Esophagus squamous epithelium (tissue), 5 donors: Measurements from ENCODE around the gene ZNF711. TPM values are rescaled to one million over a fixed set of nuclear protein-coding genes. Genes with fewer than 3 reads are reported as not detected.
"Not testable (repeated sequence)": the region's sequence is repeated elsewhere in the genome, so short reads cannot be mapped to it uniquely, and the experiment has no call there.

Experiments used
- DNase-seq: peaks from one replicate; lab custom pipeline; 2025; lab: John Stamatoyannopoulos, UW
- H3K27ac ChIP-seq, 4 donors: fragments of 200-600 bp; sonication (generic); one replicate each; pipeline ENCODE4 v1.5.1; 2016 to 2019; ENCODE audit warnings: mild to moderate bottlenecking in 1 of 4
- H3K27me3 ChIP-seq, 4 donors: fragments of 200-600 bp; sonication (generic); 1 replicate in 3 of 4; 2 replicates in 1 of 4; pipeline versions ENCODE4 v1.5.1 to v1.6.0; 2017 to 2021; ENCODE audit warnings: antibody characterized with exemption in 1 of 4
- H3K36me3 ChIP-seq, 3 donors: fragments of 200-600 bp; sonication (generic); one replicate each; pipeline ENCODE4 v1.5.1; 2016 to 2019
- H3K4me1 ChIP-seq, 3 donors: fragments of 200-600 bp; sonication (generic); one replicate each; pipeline ENCODE4 v1.5.1; 2017 to 2019
- H3K4me3 ChIP-seq, 4 donors: fragments of 200-600 bp; sonication (generic); 1 replicate in 3 of 4; 2 replicates in 1 of 4; pipeline ENCODE4 v1.5.1; 2016 to 2019; ENCODE audit warnings: mild to moderate bottlenecking in 2 of 4, moderate library complexity in 1 of 4
- H3K9me3 ChIP-seq, 3 donors: fragments of 200-600 bp; sonication (generic); one replicate each; pipeline ENCODE4 v1.5.1; 2016 to 2019
- POLR2A ChIP-seq, 4 donors: fragments of 450-650 bp; IDR thresholded peaks; one replicate each; pipeline ENCODE4 v1.6.1; 2017; ENCODE audit warnings: antibody characterized with exemption in 4 of 4, mild to moderate bottlenecking in 4 of 4, moderate library complexity in 3 of 4
- WGBS, 2 donors: methylation state at CpG; one replicate each; pipeline ENCODE4 v1.1.5; 2018; 5-methylcytosine and 5-hydroxymethylcytosine counted together
- intact Hi-C: fragments of 100-400 bp; cut with DNase I; formaldehyde crosslinking; loops from one replicate; pipeline ENCODE4 v1.15.0; 2022
- total RNA-seq, 4 donors: library from RNA; depleted of rRNA; stranded (reverse); fragments of >200 nt; gene quantifications; one replicate each; pipeline ENCODE4 v1.1.0, GENCODE V29; 2016
- TF ChIP-seq, protein P1 (sequence below), 6 experiments: fragments of 450-650 bp in 4 of 6; fragments of 200-600 bp in 2 of 6; sonication (generic) in 2 of 6; IDR thresholded peaks; one replicate each; pipeline ENCODE4 v1.5.1; 2016 to 2019; ENCODE audit warnings: antibody characterized with exemption in 6 of 6, mild to moderate bottlenecking in 4 of 6, moderate library complexity in 4 of 6
- donor health status: DM: yes; HTN: yes; CAD: no.

The ZNF711 gene
- total RNA-seq, 4 donors from 2014 or later: 0.80 to 2.9 (median 1.7) TPM

DNA sequence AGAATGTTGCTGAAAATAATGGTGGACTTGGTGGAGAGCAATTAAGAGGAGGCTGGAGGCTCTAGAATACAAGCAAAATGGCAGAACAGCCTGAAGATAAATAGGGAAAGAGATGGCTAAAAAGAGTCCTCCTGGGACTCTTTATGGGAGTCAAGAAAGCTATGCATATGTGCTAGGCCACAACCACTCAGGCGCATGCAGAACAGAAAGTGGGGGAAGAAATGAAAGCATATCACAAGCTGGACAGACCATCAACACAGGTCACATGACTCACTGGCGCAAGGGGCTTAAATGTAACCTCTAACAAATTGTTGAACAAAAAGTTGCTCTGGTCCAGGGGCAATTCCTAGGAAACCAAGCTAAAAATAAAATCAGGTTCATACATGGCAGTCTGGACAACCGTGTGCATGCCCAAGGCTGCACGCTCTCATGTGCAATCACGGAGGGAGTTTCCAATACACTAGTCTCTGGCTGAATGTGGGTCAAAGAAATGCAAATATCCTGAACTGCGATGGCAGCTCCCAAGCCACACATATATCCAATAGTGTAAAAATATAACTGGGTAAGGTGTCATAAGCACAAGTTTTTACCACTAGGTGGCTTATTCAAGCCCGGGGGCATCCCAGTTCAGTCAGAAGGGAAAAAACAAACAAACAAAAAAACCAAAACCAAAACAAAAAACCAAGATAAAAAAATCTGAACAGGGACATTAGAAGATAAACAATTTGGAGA is 45.4 kb downstream of the ZNF711 start:
- no peaks in the 10 kb centered on the region for H3K36me3 ChIP-seq
- DNase-seq: no peak
- no peak overlapping the region for H3K27ac ChIP-seq
- intact Hi-C loops: no loop called here
- H3K4me3 ChIP-seq: no peak overlapping the region
- 69 to 93% methylated on average over 6 to 7 of the region's 7 CpGs for WGBS, 2 donors
- H3K9me3 ChIP-seq: peaks cover 0 to 8% (median 0%) of the 10 kb centered on the region in 3 donors
- no peaks in the 10 kb centered on the region for H3K27me3 ChIP-seq
- TF ChIP-seq, protein P1, sequence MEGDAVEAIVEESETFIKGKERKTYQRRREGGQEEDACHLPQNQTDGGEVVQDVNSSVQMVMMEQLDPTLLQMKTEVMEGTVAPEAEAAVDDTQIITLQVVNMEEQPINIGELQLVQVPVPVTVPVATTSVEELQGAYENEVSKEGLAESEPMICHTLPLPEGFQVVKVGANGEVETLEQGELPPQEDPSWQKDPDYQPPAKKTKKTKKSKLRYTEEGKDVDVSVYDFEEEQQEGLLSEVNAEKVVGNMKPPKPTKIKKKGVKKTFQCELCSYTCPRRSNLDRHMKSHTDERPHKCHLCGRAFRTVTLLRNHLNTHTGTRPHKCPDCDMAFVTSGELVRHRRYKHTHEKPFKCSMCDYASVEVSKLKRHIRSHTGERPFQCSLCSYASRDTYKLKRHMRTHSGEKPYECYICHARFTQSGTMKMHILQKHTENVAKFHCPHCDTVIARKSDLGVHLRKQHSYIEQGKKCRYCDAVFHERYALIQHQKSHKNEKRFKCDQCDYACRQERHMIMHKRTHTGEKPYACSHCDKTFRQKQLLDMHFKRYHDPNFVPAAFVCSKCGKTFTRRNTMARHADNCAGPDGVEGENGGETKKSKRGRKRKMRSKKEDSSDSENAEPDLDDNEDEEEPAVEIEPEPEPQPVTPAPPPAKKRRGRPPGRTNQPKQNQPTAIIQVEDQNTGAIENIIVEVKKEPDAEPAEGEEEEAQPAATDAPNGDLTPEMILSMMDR (IDR thresholded peaks at IDR 0.05): no peak
- no peak for TF ChIP-seq POLR2A (IDR thresholded peaks at IDR 0.05)
- no peaks in the 10 kb centered on the region for H3K4me1 ChIP-seq

DNA sequence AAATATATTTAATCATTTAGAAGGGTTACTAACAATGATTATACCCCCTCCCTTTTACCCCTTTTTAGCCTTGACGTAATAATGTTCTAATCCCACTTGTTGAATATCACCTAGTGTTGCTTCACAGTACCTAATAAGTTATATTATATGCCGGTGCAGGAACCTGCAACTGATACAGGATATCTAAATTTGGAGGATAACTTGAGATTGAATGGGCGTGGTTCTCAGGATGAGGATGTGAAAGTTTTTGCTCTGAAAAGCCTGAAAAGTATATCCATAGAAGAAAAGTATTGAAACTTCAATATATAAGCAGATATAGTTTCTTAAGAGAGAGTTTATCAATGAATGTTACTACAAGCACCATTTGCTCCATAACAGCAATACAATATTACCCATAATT is 59.8 kb downstream of the ZNF711 start:
- no peaks in the 10 kb centered on the region for H3K9me3 ChIP-seq
- TF ChIP-seq, protein P1 (IDR thresholded peaks at IDR 0.05): no peak
- no peak for TF ChIP-seq POLR2A (IDR thresholded peaks at IDR 0.05)
- no peaks in the 10 kb centered on the region for H3K27me3 ChIP-seq
- no peak overlapping the region for H3K27ac ChIP-seq
- no peaks in the 10 kb centered on the region for H3K4me1 ChIP-seq
- 65 to 96% methylated on average over 3 of the region's 3 CpGs for WGBS, 2 donors
- intact Hi-C loops: no loop called here
- DNase-seq: no peak
- peaks cover 0 to 43% (median 0%) of the 10 kb centered on the region in 3 donors for H3K36me3 ChIP-seq
- no peak overlapping the region for H3K4me3 ChIP-seq

DNA sequence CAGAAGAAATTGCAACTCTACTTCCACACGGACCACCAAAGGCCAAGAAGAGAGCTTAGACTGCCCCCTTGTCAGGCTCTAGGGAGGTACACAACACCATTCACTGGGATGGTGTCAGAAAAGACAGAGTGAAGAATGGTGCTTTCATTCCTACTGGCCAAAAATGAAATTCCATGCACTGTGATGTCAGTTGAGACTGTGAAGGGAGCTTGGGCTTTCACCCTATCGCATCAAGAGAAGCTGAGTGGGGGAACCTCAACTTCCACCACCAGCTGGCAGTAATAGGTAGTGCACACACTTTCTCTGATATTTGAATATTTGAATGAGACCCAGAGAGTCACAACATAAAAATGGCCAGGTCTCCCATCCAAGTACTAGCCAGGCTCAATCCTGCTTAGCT is 65.9 kb downstream of the ZNF711 start:
- H3K27ac ChIP-seq: no peak overlapping the region
- TF ChIP-seq, protein P1 (IDR thresholded peaks at IDR 0.05): no peak
- TF ChIP-seq POLR2A (IDR thresholded peaks at IDR 0.05): no peak
- intact Hi-C loops: no loop called here
- DNase-seq: no peak
- peaks cover 0 to 25% (median 0%) of the 10 kb centered on the region in 3 donors for H3K36me3 ChIP-seq
- no peaks in the 10 kb centered on the region for H3K9me3 ChIP-seq
- 50% methylated on average over 2 of the region's 2 CpGs; no CpG with 5 or more reads in 1 of the 2 donors for WGBS, 2 donors
- H3K4me3 ChIP-seq: no peak overlapping the region
- H3K4me1 ChIP-seq: no peaks in the 10 kb centered on the region
- H3K27me3 ChIP-seq: no peaks in the 10 kb centered on the region

DNA sequence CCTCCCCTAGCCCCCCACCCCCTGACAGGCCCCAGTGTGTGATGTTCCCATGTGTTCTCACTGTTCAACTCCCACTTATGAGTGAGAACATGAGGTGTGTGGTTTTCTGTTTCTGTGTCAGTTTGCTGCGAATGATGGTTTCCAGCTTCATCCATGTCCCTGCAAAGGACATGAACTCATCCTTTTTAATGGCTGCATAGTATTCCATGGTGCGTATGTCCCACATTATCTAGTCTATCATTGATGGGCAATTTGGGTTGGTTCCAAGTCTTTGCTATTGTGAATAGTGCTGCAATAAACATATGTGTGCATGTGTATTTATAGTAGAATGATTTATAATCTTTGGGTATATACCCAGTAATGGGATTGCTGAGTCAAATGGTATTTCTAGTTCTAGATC is 67.6 kb downstream of the ZNF711 start:
- H3K9me3 ChIP-seq, intact Hi-C loops: not testable (repeated sequence)
- 93 to 94% methylated on average over 2 of the region's 2 CpGs for WGBS, 2 donors

More for the DNA sequence above, 67.6 kb downstream of the ZNF711 start:
- not testable (repeated sequence) for H3K4me1 ChIP-seq, H3K27me3 ChIP-seq, H3K4me3 ChIP-seq, DNase-seq, H3K27ac ChIP-seq
- peaks cover 0 to 14% (median 0%) of the 10 kb centered on the region in 3 donors for H3K36me3 ChIP-seq

Other genes starting within 250 kb of the ZNF711 start
- gene APOOL, start 240.1 kb upstream of the ZNF711 start, total RNA-seq: 10 to 100 TPM; 10.1 to 14.3 (median 12.5) TPM
- not detected for gene SATL1, start 212 bp upstream of the ZNF711 start, total RNA-seq
- 10 to 100 TPM; 31.2 to 53.4 (median 39.6) TPM for gene POF1B, start 135.7 kb downstream of the ZNF711 start, total RNA-seq